Right lung (tissue), 10 donors: ENCODE measurements around the gene TMEM51. TPM values are rescaled to one million over a fixed set of nuclear protein-coding genes. Genes with fewer than 3 reads are reported as not detected.

Experiments used
- DNase-seq, 2 donors: peaks; one replicate each; pipeline ENCODE4 v3.0.0-alpha.2; 2013
- long read RNA-seq, 8 donors: transcript quantifications; one replicate each; lab custom pipeline, GENCODE V29; 2026
- polyA plus RNA-seq, 5 donors: library from polyadenylated mRNA; unstranded; fragments of 120-200 nt; gene quantifications; one replicate each; pipeline versions ENCODE4 v1.2.1 to v1.2.3, GENCODE V29; 2013; ENCODE audit warnings: inconsistent platforms in 1 of 5, low replicate concordance in 1 of 5; ENCODE audit not compliant: insufficient read length in 5 of 5, insufficient read depth in 1 of 5

TMEM51 gene
- 10 to 100 TPM; 11.7 to 18.6 (median 13.1) TPM for polyA plus RNA-seq
- long read RNA-seq, donor 1, transcript TMEM51-203 (3 exons, 1,842 nt) = major isoform, 6 of 11 reads
- long read RNA-seq, donor 1, partial matches to known transcripts = 0 of 11 reads
- long read RNA-seq, donor 1, other reads (novel, unspliced or antisense) = 0 of 11 reads
- long read RNA-seq, donor 2, partial matches to known transcripts = 0 of 1 reads
- long read RNA-seq, donor 2, other reads (novel, unspliced or antisense) = 0 of 1 reads
- long read RNA-seq, donor 3, partial matches to known transcripts = 25 of 32 reads
- long read RNA-seq, donor 3, other reads (novel, unspliced or antisense) = 0 of 32 reads
- long read RNA-seq, donor 4, partial matches to known transcripts = 21 of 27 reads
- long read RNA-seq, donor 4, other reads (novel, unspliced or antisense) = 0 of 27 reads
- long read RNA-seq, donor 5, transcript TMEM51-201 (4 exons, 1,931 nt) = major isoform, 7 of 11 reads
- long read RNA-seq, donor 5, partial matches to known transcripts = 0 of 11 reads
- long read RNA-seq, donor 5, other reads (novel, unspliced or antisense) = 0 of 11 reads
- long read RNA-seq, donor 6, transcript TMEM51-203 (3 exons, 1,842 nt) = major isoform, 6 of 23 reads
- long read RNA-seq, donor 6, partial matches to known transcripts = 16 of 23 reads
- long read RNA-seq, donor 6, other reads (novel, unspliced or antisense) = 0 of 23 reads
- long read RNA-seq, donor 7, partial matches to known transcripts = 0 of 5 reads
- long read RNA-seq, donor 7, other reads (novel, unspliced or antisense) = 0 of 5 reads
- long read RNA-seq, donor 8, partial matches to known transcripts = 0 of 3 reads
- long read RNA-seq, donor 8, other reads (novel, unspliced or antisense) = 0 of 3 reads

- DNase-seq = peak; percentile 87 to 88
These were observed at the start of gene TMEM51 for GRCh38 chr1:15153184-15153841. Gene TMEM51 (plus strand): TSS chr1:15153747. CDS start chr1:15215088, 61,341 bp downstream.

GRCh38 chr1:15103906-15104305 lies 49.6 kb upstream of the TMEM51 start:
- DNase-seq = no peak

GRCh38 chr1:15104768-15105167 lies 48.8 kb upstream of the TMEM51 start:
- no peak for DNase-seq

GRCh38 chr1:15106608-15107007 lies 46.9 kb upstream of the TMEM51 start:
- DNase-seq = no peak

GRCh38 chr1:15107058-15107687 lies 46.4 kb upstream of the TMEM51 start:
- DNase-seq = no peak

GRCh38 chr1:15107911-15108310 lies 45.6 kb upstream of the TMEM51 start:
- no peak for DNase-seq

GRCh38 chr1:15110128-15110866 lies 43.2 kb upstream of the TMEM51 start:
- DNase-seq = no peak

GRCh38 chr1:15110867-15111230 lies 42.7 kb upstream of the TMEM51 start:
- no peak for DNase-seq

GRCh38 chr1:15113146-15113545 lies 40.4 kb upstream of the TMEM51 start:
- no peak for DNase-seq

GRCh38 chr1:15114884-15115283 lies 38.7 kb upstream of the TMEM51 start:
- DNase-seq = no peak

- no peak for DNase-seq
These were observed 37.8 kb upstream of the TMEM51 start for GRCh38 chr1:15115542-15116330.

GRCh38 chr1:15116966-15117365 lies 36.6 kb upstream of the TMEM51 start:
- no peak for DNase-seq

- DNase-seq = no peak
These were observed 35.7 kb upstream of the TMEM51 start for GRCh38 chr1:15117671-15118325.

GRCh38 chr1:15118579-15118978 lies 35.0 kb upstream of the TMEM51 start:
- DNase-seq = no peak

GRCh38 chr1:15120251-15120945 lies 33.1 kb upstream of the TMEM51 start:
- no peak for DNase-seq

GRCh38 chr1:15122331-15122730 lies 31.2 kb upstream of the TMEM51 start:
- no peak for DNase-seq

GRCh38 chr1:15123270-15123669 lies 30.3 kb upstream of the TMEM51 start:
- no peak for DNase-seq

GRCh38 chr1:15123925-15124324 lies 29.6 kb upstream of the TMEM51 start:
- no peak for DNase-seq
